Fibroblast of mammary gland (primary cell): ENCODE data around the gene ATOX1.

Experiments
- DNase-seq: peaks from one replicate; pipeline ENCODE4 v3.0.0-alpha.2; 2010; ENCODE audit warnings: low read depth
- H3K4me3 ChIP-seq: 2 replicates; pipeline ENCODE4 v1.5.1; 2011; ENCODE audit warnings: low read depth, mild to moderate bottlenecking, low read length, moderate library complexity; ENCODE audit not compliant: control insufficient read depth
- CTCF ChIP-seq: conservative IDR thresholded peaks from 2 replicates; pipeline ENCODE4 v1.5.1; 2011; ENCODE audit warnings: low read depth, low read length, inconsistent platforms; ENCODE audit not compliant: control insufficient read depth, insufficient read depth

ATOX1 gene

GRCh38 chr5:151770383-151771258 is 12.2 kb upstream of the ATOX1 start:
- DNase-seq: peak; percentile 80
- TF ChIP-seq CTCF: no peak
- peak overlapping the region; percentile 53 for H3K4me3 ChIP-seq

GRCh38 chr5:151766975-151767374 is 8.5 kb upstream of the ATOX1 start:
- H3K4me3 ChIP-seq: no peak overlapping the region
- DNase-seq: no peak
- TF ChIP-seq CTCF: no peak

- TF ChIP-seq CTCF: no peak
- H3K4me3 ChIP-seq: no peak overlapping the region
- no peak for DNase-seq
Observed at GRCh38 chr5:151764801-151765200, 6.4 kb upstream of the ATOX1 start.

GRCh38 chr5:151758141-151758429 is 346 bp downstream of the ATOX1 start:
- peak overlapping the region; percentile 94 for H3K4me3 ChIP-seq
- TF ChIP-seq CTCF: no peak
- no peak for DNase-seq

GRCh38 chr5:151757233-151758140 is 944 bp downstream of the ATOX1 start:
- H3K4me3 ChIP-seq: peak overlapping the region; percentile 94
- DNase-seq: no peak

GRCh38 chr5:151755383-151755782 is 3.0 kb downstream of the ATOX1 start:
- TF ChIP-seq CTCF: no peak
- no peak for DNase-seq
- H3K4me3 ChIP-seq: no peak overlapping the region

More at GRCh38 chr5:151757233-151758140, 944 bp downstream of the ATOX1 start:
- no peak for TF ChIP-seq CTCF
